HG02588 (cell line): ENCODE results near the gene SNTA1.
A peak's percentile ranks its signal among the peaks of the same experiment; 100 is the strongest.
"Not testable (repeated sequence)": the region's sequence is repeated elsewhere in the genome, so short reads cannot be mapped to it uniquely, and the experiment has no call there.

ENCODE experiments used
- ATAC-seq: cut with Tn5 transposase; IDR thresholded peaks from one replicate; pipeline ENCODE4 v1.9.1; 2021; ENCODE audit warnings: mild to moderate bottlenecking, moderate library complexity; ENCODE audit not compliant: unreplicated experiment

Gene SNTA1

DNA sequence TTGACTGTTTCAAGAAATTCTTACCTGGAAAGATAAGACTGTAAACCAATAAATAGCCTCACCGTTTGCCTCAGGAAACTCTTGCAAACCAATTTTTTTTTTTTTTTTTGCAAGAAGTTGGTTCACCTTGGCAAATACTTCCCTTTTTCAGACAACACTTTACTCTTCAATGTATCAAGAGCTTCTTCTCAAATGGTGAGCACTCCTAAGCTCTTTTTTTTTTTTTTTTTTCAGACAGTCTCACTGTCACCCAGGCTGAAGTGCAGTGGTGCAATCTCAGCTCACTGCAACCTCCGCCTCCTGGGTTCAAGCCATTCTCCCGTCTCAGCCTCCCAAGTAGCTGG, 22.7 kb upstream of the SNTA1 start:
- ATAC-seq = no peak

DNA sequence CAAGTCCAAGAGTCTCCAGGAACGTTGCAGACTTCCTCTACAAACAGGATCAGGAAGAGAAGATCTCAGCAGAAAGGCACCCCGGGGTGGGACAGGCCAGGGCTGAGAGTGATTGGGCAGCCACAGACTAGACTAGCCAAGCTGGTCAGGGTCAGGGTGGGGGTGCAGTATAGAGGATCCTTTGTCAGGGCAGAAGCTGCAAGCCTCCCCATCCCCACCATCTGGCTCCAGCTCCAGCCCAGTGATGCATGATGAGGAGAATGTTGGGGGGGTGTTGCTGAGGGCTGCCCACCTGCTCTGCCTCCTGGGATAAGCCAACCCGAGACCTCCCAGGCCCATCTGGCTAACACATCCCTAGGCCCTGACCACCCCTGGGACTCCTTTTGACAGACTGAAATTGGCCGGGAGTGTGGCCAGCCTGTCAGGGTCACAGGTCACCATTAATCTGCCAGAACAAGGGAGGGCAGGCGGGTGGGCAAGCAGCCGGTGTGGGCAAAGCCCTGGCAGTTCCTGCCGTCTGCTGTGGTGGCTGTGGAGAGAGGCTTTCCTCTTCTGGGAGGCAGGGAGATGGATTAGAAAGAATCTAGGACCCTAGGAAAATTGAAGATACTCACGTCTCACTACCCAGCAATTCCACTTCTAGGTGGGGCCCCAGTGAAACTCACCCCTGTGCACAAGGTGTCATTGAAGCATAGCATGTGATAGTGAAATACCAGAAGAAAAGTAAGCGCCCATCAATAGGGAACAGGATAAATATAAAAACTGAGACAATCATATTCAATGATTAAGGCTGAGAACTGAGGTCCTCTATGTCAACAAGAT, 22.1 kb upstream of the SNTA1 start:
- no peak for ATAC-seq

DNA sequence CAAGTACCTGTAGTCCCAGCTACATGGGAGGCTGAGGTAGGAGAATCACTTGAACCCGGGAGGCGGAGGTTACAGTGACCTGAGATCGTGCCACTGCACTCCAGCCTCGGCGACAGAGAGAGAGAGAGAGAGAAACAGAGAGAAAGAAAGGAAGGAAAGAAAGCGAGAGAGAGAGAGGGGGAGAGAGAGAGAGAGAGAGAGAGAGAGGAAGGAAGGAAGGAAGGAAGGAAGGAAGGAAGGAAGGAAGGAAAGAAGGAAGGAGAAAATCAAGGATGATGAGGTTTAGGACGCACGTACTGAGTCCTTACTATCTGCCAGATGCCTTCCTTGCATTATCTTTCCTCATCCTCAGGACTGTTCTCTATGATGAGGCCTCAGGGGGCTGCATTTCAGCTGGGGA, 21.2 kb upstream of the SNTA1 start:
- not testable (repeated sequence) for ATAC-seq

DNA sequence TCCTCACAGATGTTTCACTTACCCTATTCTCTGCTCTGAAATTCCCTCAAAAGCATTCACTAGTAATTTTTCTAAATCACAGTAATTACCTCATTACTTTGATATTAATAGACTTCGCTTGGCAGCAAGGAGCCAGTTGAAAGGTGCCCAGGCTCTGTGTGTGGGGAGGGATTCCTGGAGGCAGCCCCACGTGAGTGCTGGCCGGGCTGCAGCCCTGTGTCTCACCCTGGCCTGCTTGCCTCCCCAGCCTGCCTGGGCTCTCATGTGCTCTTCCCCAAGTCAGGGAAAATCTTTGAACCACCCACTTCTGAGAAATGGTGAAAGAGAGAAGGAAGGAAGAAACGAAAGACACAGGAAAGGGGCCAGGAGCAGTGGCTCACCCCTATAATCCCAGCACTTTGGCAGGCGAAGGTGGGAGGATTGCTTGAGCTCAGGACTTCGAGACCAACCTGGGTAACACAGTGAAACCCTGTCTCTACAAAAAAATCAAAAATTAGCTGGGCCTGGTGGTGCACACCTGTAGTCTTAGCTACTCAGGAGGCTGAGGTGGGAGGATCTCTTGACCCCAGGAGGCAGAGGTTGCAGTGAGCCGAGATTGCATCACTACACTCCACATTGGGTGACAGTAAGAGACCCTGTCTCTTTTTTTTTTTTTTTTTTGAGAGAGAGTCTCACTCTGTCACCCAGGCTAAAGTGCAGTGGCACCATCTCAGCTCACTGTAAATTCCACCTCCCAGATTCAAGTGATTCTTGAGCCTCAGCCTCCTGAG, 20.0 kb upstream of the SNTA1 start:
- ATAC-seq = no peak

DNA sequence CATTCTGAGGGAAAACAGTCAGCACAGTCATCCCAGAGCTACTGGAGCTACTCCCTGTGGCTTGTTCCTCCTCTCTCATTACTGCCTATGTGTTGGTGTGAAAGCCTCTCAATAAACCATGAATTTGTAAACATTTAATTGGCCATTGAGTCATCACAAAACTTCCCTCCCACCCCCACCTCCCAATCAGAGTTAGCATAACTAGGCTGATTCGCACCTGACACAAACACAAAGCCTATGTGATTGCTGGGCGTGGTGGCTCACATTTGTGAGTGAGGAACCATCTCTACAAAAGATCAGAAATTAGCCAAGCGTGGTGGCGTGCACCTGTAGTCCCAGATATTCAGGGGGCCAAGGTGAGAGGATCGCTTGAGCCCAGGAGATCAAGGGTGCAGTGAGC, 17.1 kb upstream of the SNTA1 start:
- no peak for ATAC-seq

DNA sequence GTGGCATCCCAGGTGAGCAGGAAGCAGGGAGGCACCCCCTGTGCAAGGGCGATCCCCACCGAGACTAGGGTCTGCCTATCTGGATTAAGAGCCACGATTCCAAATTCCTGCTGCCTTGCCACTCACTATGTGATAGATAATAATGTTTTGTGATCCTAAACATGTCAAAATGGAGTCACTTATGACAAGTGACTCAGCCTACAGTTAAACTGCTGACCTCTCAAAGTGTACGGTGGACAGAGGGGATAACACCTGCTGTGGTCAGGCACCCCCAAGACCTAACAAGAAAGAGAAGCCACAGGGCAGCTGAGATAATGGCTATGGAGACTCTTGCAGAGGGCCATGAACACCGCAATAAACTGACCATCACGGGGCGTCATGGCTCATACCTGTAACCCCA, 16.0 kb upstream of the SNTA1 start:
- ATAC-seq = no peak

DNA sequence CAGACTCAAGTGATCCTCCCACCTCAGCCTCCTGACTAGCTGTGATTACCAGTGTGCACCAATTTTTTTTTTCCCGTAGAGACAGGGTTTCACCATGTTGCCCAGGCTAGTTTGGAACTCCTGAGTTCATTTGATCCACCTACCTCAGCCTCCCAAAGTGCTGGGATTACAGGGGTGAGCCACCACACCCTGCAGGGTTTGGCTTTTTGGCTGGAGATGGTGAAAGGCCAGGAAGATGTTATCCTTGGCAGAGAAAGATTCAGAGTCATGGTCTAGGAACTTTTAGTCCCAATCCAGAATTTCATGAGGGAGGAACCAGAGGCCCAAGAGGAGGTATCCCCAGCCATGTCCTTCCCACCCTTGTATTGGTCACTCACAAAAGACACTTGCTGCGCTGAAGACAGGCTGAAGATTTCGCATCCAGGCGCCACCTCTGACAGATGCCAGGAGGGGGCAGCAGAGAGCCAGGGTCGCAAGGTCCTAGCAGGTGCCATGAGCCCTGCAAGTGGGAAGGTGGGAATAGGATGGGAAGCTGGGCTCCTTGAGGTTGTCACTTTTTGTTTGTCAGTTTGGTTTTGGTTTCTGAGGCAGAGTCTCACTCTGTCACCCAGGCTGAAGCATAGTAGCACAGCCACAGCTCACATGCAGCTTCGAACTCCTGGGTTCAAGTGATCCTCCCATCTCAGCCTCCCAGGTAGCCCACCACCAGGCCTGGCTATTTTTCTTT, 13.5 kb upstream of the SNTA1 start:
- peak; percentile 54 for ATAC-seq

DNA sequence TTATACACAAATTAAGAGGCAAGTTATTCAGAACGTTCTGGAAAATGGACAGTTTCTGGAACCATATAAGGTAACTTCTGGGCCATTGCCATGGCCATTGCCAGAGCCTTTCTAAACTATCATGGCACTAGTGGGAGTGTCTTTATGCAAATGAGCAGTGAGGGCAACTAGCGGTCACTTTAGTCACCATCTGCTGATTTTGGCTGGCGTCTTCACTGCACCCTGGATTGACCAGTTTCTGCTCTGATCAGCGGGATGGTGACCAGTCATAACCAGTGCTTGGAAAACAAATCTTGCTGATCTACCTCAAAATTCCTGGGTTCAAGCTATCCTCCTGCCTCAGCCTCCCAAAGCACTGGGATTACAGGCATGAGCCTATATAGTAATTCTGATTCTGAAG, 7.3 kb upstream of the SNTA1 start:
- ATAC-seq = no peak

DNA sequence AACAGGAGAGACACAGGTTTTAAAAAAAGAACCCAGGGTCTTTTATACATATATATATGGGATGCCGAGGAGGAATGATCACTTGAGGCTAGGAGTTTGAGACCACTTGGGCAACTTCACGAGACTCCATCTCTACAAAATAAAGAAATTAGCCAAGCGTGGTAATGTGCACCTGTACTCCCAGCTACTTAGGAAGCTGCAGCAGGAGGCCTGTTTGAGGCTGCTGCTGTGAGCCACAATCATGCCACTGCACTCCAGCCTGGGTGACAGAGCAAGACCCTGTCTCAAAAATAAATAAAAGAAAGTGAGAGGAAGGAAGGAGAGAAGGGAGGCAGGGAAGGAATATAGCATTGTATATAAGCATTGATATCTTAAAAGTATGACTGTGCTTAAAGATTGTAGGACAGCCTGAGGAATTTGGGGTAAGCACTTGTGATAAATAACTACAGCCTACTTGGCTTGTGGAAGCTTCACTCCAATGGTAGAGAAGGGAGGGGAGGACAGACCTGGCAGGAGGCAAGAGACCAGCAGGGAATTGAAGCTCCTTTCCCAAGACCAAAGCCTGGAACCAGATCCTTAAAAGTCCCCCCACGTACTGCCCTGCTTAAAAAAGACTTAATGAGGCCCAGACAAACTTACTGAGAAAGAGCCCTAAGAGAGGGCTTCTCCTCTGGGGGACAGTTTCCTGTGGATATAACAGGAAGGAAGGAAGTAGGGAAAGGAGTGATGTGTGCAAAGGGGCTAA, 2.5 kb upstream of the SNTA1 start:
- no peak for ATAC-seq

DNA sequence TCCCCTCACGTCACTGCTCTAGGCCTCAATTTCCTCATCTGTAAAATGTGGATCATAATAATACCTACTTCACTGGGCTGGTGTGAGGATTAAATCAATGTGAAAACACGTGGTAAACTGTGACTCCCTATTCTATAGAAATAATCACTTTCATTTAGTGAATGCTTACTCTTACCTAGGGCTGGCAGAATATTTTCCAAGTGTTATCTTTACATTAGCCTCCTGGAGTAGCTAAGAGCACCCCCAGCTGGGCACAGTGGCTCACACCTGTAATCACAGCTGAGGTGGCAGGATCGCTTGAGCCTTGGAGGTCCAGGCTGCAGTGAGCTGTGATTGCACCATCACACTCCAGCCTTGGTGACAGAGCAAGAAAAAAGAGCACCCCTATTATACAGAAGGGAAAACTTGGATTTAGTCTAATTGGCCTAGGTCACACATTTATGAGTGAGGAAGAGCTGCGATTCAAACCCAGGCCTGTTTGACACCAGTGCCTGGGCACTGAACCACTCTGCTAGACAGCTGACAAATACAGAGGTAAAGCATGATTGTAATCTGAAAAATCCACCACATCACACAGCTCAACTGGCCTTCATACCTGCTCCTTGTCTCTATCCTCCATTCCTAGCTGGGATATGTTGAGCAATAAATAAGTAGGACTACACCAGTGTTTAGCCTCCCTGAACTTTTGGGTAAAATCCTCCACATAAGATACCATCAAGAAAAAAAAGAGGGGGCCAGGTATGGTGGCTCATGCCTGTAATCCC, 1.4 kb upstream of the SNTA1 start:
- no peak for ATAC-seq

DNA sequence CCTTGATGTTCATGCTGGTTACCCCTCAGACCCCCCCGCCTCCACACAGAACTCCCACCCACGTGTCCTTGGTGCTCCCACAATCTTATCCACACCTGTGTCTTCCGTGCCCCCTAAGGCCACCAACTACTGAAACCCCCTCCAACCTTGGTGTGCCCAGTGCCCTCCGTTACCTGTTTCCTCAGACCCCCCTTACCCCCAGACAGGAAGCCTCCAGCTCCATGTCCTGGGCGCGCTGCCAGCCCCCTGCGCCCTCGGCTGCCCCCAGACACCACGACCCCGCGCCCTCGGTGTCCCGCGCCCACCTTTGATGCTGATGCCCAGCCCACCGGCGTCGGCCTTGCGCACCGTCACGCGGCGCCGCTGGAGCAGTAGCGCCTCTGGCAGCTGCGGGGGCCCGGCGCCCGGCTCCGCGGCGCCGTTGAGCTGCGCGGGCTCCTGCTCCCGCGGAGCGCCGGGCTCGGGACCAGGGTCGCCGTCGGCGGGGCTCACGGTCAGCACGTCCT, 504 bp downstream of the SNTA1 start:
- ATAC-seq = no peak

DNA sequence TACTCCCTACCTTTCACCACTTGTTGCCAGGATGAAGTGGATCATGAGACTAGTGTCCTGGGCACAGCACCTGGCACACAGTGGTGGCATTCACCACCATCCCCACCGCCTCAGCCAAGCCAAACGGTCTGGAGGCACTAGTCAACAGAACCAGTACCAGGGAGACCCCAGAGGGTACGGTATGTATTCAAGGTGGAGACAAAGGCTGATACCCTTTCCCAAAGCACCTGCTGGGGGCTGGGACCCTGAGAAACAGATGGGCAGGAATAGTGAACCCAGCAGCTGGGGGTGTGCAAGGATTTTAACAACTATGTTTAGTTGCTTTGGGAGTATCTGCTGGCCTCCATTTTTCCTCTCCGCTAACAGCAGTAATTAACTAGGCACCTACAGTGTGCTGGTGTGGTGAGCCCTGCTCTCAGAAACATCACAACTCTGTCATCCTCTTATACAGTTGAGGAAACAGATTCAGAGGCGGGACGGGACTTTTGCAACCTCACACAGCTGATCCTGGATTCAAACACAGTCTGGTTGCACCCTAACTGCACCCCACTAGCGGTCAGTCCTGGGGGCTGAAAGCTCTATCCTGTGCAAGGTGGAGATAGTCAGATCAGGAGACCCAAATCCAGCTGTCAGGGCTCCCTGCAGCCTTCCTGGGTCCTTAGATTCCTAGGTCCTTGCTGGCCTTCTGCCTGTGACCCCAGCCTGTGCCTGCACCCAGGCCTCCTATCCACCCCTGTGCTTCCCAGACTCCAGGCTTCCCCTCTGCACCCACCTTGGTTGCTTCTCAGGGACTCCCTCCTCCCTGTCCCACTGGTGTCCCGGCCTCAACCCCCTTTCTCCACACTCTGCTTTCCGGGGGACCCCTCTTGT, 1.2 kb downstream of the SNTA1 start:
- no peak for ATAC-seq

DNA sequence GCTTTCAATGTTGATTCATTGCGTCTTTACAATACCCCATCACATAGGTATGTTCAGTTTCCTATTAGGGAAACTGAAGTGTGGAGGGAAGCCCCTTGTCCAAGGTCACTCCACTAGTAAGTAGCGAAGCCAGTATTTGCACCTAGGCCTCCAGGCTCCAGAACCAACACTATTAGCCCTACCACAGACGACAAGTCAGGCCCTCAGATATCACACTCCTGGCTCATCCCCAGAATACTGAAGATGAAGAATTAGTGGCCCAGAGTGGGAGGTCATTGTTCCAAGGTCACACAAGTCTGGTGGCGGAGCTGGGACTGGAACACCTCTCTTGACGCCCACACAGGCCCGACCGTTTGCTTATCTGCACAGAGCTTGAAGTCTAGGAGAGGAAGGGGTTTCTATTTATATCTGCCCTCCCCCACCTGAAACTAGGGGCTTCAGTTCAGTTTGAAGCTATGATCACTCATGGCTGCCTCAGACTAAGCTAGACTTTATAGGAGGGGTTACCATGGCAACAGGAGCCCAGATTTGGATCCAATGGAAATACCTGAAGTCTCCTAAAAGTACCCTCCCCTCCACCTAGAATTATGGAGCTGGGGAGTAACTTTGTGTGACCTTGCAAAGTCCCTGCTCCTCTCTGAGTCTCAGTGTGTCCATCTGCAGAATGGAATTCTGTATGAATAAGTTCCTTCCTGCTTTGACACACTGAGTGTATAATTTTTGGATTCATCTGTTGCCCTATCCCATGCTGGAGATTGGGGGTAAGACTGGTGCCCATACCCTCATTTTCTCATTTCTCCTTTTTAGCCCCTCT, 2.2 kb downstream of the SNTA1 start:
- ATAC-seq = no peak

DNA sequence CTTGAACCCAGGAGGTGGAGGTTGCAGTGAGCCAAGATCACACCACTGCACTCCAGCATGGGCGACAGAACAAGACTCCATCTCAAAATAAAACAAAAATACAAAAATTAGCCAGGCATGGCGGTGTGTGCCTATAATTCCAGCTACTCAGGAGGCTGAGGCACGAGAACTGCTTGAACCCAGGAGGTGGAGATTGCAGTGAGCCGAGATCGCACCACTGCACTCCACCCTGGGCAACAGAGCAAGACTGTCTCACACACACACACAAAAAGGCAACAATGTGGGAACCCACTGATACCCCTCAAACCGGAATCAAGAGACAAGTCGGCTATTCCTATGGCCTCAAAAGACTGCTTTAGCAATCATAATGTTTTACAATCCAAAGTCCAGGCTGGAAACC, 3.0 kb downstream of the SNTA1 start:
- ATAC-seq = not testable (repeated sequence)

DNA sequence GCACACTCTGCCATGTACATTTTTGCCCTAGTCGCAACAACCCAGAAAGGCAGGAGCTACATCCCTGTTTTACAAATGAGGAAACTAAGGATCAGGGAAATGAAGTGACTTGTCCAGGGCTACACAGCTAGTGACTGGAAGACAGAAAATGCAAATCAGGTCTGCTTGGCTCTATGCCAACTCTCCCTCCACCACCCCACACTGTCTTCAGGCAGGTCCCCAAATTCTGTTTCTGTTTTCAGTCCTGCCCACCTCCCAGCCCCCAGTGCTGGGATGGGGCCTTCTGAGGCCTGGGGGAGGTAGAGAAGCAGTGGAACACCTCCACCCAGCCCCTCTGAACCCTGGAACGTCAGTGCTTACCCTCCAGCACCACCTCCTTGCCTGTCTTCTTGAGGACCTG, 5.1 kb downstream of the SNTA1 start:
- no peak for ATAC-seq

DNA sequence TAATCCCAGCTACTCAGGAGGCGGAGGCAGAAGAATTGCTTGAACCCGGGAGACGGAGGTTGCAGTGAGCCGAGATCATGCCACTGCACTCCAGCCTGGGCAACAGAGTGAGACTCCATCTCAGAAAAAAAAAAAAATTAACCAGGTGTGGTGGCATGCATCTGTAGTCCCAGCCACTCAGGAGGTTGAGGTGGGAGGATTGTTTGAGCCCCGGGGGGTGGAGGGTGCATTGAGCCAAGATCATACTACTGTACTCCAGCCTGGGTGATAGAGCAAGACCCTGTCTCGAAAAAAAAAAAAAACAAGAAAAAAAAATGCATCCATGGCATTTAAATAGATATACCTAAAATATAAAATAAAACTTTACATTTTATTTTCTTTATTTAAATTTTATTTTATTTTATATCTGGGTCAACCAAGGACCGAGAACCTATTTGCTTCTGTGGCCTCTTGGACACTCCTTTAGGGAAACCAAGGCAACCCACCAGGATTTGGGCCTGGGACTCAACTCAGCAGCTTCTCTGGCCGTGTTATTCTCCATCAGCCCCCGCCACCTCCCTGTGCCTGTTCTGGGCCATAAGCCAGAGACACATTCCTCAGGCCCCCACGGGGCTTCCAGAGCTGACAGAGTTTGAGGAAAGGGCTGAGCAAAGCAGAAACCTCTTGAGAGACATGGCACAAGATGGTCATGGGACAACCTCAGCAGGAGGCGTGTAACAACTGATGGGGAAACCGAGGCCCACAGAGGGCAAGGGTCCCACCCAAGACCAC, 6.2 kb downstream of the SNTA1 start:
- ATAC-seq = no peak

DNA sequence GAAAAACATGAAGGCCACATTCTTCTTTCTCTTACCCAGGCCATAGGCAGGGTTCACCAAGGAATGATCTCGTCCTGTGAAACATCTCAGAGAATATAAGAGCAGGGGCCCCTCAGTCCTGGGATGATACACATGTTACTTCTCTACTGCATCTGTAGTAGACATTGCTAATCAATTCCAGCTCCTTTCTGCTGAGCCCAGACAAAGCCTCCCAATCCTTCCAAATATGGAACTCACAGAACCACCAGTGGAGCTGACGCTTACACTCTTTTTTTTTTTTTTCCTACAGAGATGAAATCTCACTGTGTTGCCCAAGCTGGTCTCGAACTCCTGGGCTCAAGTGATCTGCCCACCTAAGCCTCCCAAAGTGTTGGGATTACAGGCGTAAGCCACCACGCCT, 9.1 kb downstream of the SNTA1 start:
- no peak for ATAC-seq
